Left lung (tissue), 10 donors: Measurements from ENCODE around the gene SMIM36. TPM values are rescaled to one million over a fixed set of nuclear protein-coding genes. Genes with fewer than 3 reads are reported as not detected.
"Not testable (repeated sequence)": the region's sequence is repeated elsewhere in the genome, so short reads cannot be mapped to it uniquely, and the experiment has no call there.

Experiments used
- ATAC-seq: fragments of 200-7000 bp; cut with Tn5 transposase; one replicate; pipeline ENCODE4 v1.9.1; 2020; ENCODE audit warnings: moderate library complexity
- DNase-seq, 4 donors: peaks; one replicate each; pipeline ENCODE4 v3.0.0-alpha.2; 2013 to 2020
- H3K27ac ChIP-seq, 2 donors: fragments of 200-600 bp; sonication (generic) in 1 of 2; one replicate each; pipeline versions ENCODE4 v1.5.0 to v1.8.0; 2020 to 2021
- H3K27me3 ChIP-seq, 2 donors: fragments of 200-600 bp; sonication (generic) in 1 of 2; one replicate each; pipeline versions ENCODE4 v1.5.0 to v1.8.0; 2020 to 2021
- H3K36me3 ChIP-seq, 2 donors: fragments of 200-600 bp; sonication (generic) in 1 of 2; one replicate each; pipeline versions ENCODE4 v1.5.0 to v1.8.0; 2020 to 2021
- H3K4me1 ChIP-seq, 2 donors: fragments of 200-600 bp; one replicate each; pipeline ENCODE4 v1.8.0; 2021
- H3K4me3 ChIP-seq, 2 donors: fragments of 200-600 bp; sonication (generic) in 1 of 2; one replicate each; pipeline versions ENCODE4 v1.5.0 to v1.8.0; 2020 to 2021; ENCODE audit warnings: mild to moderate bottlenecking in 1 of 2
- H3K9me3 ChIP-seq, 2 donors: fragments of 200-600 bp; sonication (generic) in 1 of 2; one replicate each; pipeline versions ENCODE4 v1.5.0 to v1.8.0; 2020 to 2021
- CTCF ChIP-seq, 2 donors: fragments of 200-600 bp; sonication (generic) in 1 of 2; IDR thresholded peaks; one replicate each; pipeline versions ENCODE4 v1.5.0 to v1.8.0; 2021; ENCODE audit warnings: antibody characterized with exemption in 2 of 2
- intact Hi-C, 2 donors: fragments of 100-400 bp; cut with DNase I; formaldehyde crosslinking; loops; one replicate each; pipeline versions ENCODE4 v1.11.2 to v1.14.2; 2022
- polyA plus RNA-seq, 6 donors: library from polyadenylated mRNA; unstranded; fragments of 120-200 nt; gene quantifications; one replicate each; pipeline ENCODE4 v1.2.1, GENCODE V29; 2013; ENCODE audit not compliant: insufficient read length in 6 of 6
- total RNA-seq, 2 donors: library from RNA; stranded (reverse); fragmentation: NEBNext Ultra II Directional; extraction: Animal tissue kit (Norgen Biotek cat#: 25700); gene quantifications; one replicate each; pipeline ENCODE4 v1.2.1, GENCODE V29; 2021
- donor health status: DM: no; HTN: yes; CAD: no.
- donor health status: DM: no; HTN: no; CAD: no.

The SMIM36 gene
- total and polyA plus RNA-seq, 8 donors: 0.11 to 0.28 (median 0.26) TPM; not detected in 2

- TF ChIP-seq CTCF (IDR thresholded peaks at IDR 0.05): no peak
- Histone ChIP-seq H3K4me1 (peaks cover 4 to 30% of the 10 kb centered on the region in 2 donors), H3K9me3 (no peaks in the 10 kb centered on the region), H3K36me3 (no peaks in the 10 kb centered on the region), H3K4me3 (no peak overlapping the region), H3K27me3 (no peaks in the 10 kb centered on the region), H3K27ac (peak overlapping the region in 1 of 2 donors; percentile 53)
- peak; percentile 58 for ATAC-seq
- DNase-seq: no peak
- intact Hi-C loops: no loop called here
These were observed 78.1 kb downstream of the SMIM36 start for GRCh38 chr17:55433029-55433628.

GRCh38 chr17:55432358-55433028 is 78.8 kb downstream of the SMIM36 start:
- intact Hi-C loops: no loop called here

GRCh38 chr17:55431914-55432313 is 79.3 kb downstream of the SMIM36 start:
- ATAC-seq, H3K4me3 ChIP-seq, DNase-seq, H3K9me3 ChIP-seq, H3K27ac ChIP-seq, intact Hi-C loops, H3K36me3 ChIP-seq, H3K27me3 ChIP-seq: not testable (repeated sequence)
- peaks cover 4 to 24% of the 10 kb centered on the region in 2 donors for H3K4me1 ChIP-seq

More at GRCh38 chr17:55432358-55433028, 78.8 kb downstream of the SMIM36 start:
- no peaks in the 10 kb centered on the region for H3K27me3 ChIP-seq
- ATAC-seq (peak; percentile 16), DNase-seq (no peak)
- H3K9me3 ChIP-seq: no peaks in the 10 kb centered on the region
- H3K4me3 ChIP-seq: no peak overlapping the region
- H3K27ac ChIP-seq: peak overlapping the region in 1 of 2 donors; percentile 53
- no peak for TF ChIP-seq CTCF (IDR thresholded peaks at IDR 0.05)
- H3K36me3 ChIP-seq: no peaks in the 10 kb centered on the region
- peaks cover 4 to 29% of the 10 kb centered on the region in 2 donors for H3K4me1 ChIP-seq

GRCh38 chr17:55430541-55431288 is 80.5 kb downstream of the SMIM36 start:
- intact Hi-C loops: no loop called here
- TF ChIP-seq CTCF (IDR thresholded peaks at IDR 0.05): no peak
- H3K4me3 ChIP-seq: no peak overlapping the region
- peaks cover 0 to 10% of the 10 kb centered on the region in 2 donors for H3K27me3 ChIP-seq
- no peak overlapping the region for H3K27ac ChIP-seq
- peaks cover 4 to 19% of the 10 kb centered on the region in 2 donors for H3K4me1 ChIP-seq
- DNase-seq (no peak), ATAC-seq (no peak)
- H3K36me3 ChIP-seq: no peaks in the 10 kb centered on the region
- no peaks in the 10 kb centered on the region for H3K9me3 ChIP-seq

GRCh38 chr17:55427587-55427882 is 83.7 kb downstream of the SMIM36 start:
- H3K27me3 ChIP-seq: peaks cover 3 to 23% of the 10 kb centered on the region in 2 donors
- no peak for DNase-seq
- no peak overlapping the region for H3K27ac ChIP-seq
- ATAC-seq: no peak
- H3K4me3 ChIP-seq: no peak overlapping the region
- H3K9me3 ChIP-seq: no peaks in the 10 kb centered on the region
- H3K36me3 ChIP-seq: no peaks in the 10 kb centered on the region
- intact Hi-C loops: no loop called here
- H3K4me1 ChIP-seq: peaks cover 0 to 4% of the 10 kb centered on the region in 2 donors
- no peak for TF ChIP-seq CTCF (IDR thresholded peaks at IDR 0.05)
